ENCODE data around the gene INTS3.
"Not testable (repeated sequence)": the region's sequence is repeated elsewhere in the genome, so short reads cannot be mapped to it uniquely, and the experiment has no call there.

INTS3 gene

DNA sequence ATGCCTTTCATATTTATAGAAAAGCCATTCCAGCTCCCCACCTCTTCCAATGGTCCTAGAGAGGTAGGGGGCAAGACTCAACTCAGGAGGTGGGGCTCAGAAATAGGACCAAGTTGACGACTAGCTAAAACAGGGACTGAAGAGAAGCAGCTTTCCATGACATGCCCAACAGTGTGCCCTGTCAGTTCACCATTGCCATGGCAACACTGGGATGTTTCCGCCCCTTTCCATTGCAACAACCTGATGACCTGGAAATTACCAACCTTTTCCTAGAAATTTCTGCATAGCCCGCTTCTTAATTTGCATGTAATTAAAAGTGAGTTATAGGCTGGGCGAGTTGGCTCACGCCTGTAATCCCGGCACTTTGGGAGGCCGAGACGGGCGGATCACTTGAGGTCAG is 22.4 kb upstream of the INTS3 start:
- Histone ChIP-seq H3K4me3 (ENCODE audit: low read length) (no peak overlapping the region), H3K4me2 (ENCODE audit: low read depth, low read length) (no peak overlapping the region), H3K9me3 (replicated peaks; ENCODE audit: insufficient read depth, low read length) (no peaks in the 10 kb centered on the region), H3K4me1 (ENCODE audit: low read length) (no peaks in the 10 kb centered on the region), H3K27me3 (replicated peaks; ENCODE audit: insufficient read depth, low read length) (no peaks in the 10 kb centered on the region), H3K36me3 (replicated peaks; ENCODE audit: insufficient read depth, low read length) (no peaks in the 10 kb centered on the region), H4K20me1 (ENCODE audit: insufficient read depth, low read length) (no peaks in the 10 kb centered on the region), H3K9me2 (replicated peaks; ENCODE audit: insufficient read depth, low read length) (no peaks in the 10 kb centered on the region), H3K27ac (ENCODE audit: low read length) (no peak overlapping the region), H3K79me2 (ENCODE audit: low read length) (no peaks in the 10 kb centered on the region), H3K9ac (ENCODE audit: low read length) (no peak overlapping the region), H3F3A (ENCODE audit: insufficient read depth, low read length) (no peaks in the 10 kb centered on the region), H2AFZ (ENCODE audit: low read length) (no peak overlapping the region)
- TF ChIP-seq, protein P1, sequence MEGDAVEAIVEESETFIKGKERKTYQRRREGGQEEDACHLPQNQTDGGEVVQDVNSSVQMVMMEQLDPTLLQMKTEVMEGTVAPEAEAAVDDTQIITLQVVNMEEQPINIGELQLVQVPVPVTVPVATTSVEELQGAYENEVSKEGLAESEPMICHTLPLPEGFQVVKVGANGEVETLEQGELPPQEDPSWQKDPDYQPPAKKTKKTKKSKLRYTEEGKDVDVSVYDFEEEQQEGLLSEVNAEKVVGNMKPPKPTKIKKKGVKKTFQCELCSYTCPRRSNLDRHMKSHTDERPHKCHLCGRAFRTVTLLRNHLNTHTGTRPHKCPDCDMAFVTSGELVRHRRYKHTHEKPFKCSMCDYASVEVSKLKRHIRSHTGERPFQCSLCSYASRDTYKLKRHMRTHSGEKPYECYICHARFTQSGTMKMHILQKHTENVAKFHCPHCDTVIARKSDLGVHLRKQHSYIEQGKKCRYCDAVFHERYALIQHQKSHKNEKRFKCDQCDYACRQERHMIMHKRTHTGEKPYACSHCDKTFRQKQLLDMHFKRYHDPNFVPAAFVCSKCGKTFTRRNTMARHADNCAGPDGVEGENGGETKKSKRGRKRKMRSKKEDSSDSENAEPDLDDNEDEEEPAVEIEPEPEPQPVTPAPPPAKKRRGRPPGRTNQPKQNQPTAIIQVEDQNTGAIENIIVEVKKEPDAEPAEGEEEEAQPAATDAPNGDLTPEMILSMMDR (IDR thresholded peaks at IDR 0.05; ENCODE audit: low read length), result no peak
- TF ChIP-seq EZH2 (optimal IDR thresholded peaks at IDR 0.05; ENCODE audit: low read depth, low read length) (no peak), EZH2phosphoT487 (IDR thresholded peaks at IDR 0.05; ENCODE audit: low read length) (no peak)
- no peak for DNase-seq

DNA sequence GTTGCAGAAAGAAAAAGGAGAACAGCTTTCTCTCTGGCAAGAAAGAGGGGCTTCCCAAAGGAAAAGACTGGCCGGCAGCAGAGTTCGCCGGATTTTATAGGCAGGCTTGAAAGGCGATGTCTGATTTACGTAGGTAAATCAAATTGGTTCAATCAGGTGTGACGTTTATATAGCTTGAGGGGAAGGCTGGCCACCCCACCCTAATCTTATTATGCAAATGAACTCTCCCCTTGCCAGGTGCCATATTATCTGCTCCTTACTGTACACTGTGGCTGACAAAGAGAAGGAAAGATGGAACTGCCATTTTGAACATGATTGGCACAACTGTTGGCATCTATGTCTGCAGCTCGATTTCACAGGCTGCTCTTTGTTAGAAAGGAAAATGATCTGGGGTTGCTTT is 16.8 kb upstream of the INTS3 start:
- no peak overlapping the region for H3K4me2 ChIP-seq (ENCODE audit: low read depth, low read length)
- H3K27ac ChIP-seq (ENCODE audit: low read length), result no peak overlapping the region
- no peaks in the 10 kb centered on the region for H3F3A ChIP-seq (ENCODE audit: insufficient read depth, low read length)
- no peak for DNase-seq
- H3K79me2 ChIP-seq (ENCODE audit: low read length), result no peaks in the 10 kb centered on the region
- no peaks in the 10 kb centered on the region for H3K9me2 ChIP-seq (replicated peaks; ENCODE audit: insufficient read depth, low read length)
- no peak for TF ChIP-seq EZH2 (optimal IDR thresholded peaks at IDR 0.05; ENCODE audit: low read depth, low read length)
- TF ChIP-seq, protein P1 (IDR thresholded peaks at IDR 0.05; ENCODE audit: low read length), result no peak
- no peak for TF ChIP-seq EZH2phosphoT487 (IDR thresholded peaks at IDR 0.05; ENCODE audit: low read length)
- H3K9me3 ChIP-seq (replicated peaks; ENCODE audit: insufficient read depth, low read length), result no peaks in the 10 kb centered on the region
- no peak overlapping the region for H2AFZ ChIP-seq (ENCODE audit: low read length)
- no peaks in the 10 kb centered on the region for H3K27me3 ChIP-seq (replicated peaks; ENCODE audit: insufficient read depth, low read length)
- no peak overlapping the region for H3K4me3 ChIP-seq (ENCODE audit: low read length)
- no peaks in the 10 kb centered on the region for H3K36me3 ChIP-seq (replicated peaks; ENCODE audit: insufficient read depth, low read length)
- H4K20me1 ChIP-seq (ENCODE audit: insufficient read depth, low read length), result no peaks in the 10 kb centered on the region
- H3K9ac ChIP-seq (ENCODE audit: low read length), result no peak overlapping the region
- no peaks in the 10 kb centered on the region for H3K4me1 ChIP-seq (ENCODE audit: low read length)

DNA sequence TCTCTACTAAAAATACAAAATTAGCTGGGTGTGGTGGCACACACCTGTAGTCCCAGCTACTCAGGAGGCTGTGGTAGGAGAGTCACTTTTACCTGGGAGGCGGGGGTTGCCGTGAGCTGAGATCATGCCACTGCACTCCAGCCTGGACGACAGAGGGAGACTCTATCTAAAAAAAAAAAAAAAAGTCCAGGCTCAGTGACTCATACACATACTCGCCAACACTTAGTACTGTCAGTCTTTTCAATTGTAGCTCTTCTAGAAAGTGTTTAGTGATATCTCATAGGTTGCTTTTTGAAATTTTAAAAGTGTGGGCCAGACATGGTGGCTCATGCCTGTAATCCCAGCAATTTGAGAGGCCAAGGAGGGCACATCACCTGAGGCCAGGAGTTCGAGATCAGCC is 11.6 kb upstream of the INTS3 start:
- not testable (repeated sequence) for H3K9ac ChIP-seq (ENCODE audit: low read length); H3K27ac ChIP-seq (ENCODE audit: low read length); H3K9me2 ChIP-seq (replicated peaks; ENCODE audit: insufficient read depth, low read length); H3K4me2 ChIP-seq (ENCODE audit: low read depth, low read length); H3K4me1 ChIP-seq (ENCODE audit: low read length); DNase-seq; H2AFZ ChIP-seq (ENCODE audit: low read length); H3K9me3 ChIP-seq (replicated peaks; ENCODE audit: insufficient read depth, low read length); H3K4me3 ChIP-seq (ENCODE audit: low read length); H4K20me1 ChIP-seq (ENCODE audit: insufficient read depth, low read length); H3K79me2 ChIP-seq (ENCODE audit: low read length); H3K27me3 ChIP-seq (replicated peaks; ENCODE audit: insufficient read depth, low read length); H3F3A ChIP-seq (ENCODE audit: insufficient read depth, low read length); H3K36me3 ChIP-seq (replicated peaks; ENCODE audit: insufficient read depth, low read length)

DNA sequence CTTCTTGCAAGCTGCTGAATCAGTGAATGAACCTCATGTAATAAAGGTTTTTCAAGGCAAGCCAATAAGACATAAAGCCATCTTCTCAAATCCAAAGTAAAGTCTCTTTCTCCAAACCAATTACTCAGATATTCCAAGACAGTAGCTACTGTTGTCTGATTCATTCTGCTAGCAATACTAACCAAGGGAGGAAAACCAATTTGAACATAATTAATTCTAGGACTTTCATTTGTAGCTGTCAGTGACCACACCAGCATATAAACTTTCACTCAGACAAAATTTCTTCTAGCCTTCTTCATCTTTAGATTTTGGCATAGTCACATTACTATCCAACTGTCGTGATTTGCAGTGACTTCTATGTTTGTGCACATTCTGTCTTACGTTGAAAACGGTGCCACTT is 10.5 kb upstream of the INTS3 start:
- DNase-seq, result no peak
- TF ChIP-seq EZH2phosphoT487 (IDR thresholded peaks at IDR 0.05; ENCODE audit: low read length), result no peak
- TF ChIP-seq, protein P1 (IDR thresholded peaks at IDR 0.05; ENCODE audit: low read length), result no peak
- TF ChIP-seq EZH2 (optimal IDR thresholded peaks at IDR 0.05; ENCODE audit: low read depth, low read length), result no peak
- no peaks in the 10 kb centered on the region for H3K79me2 ChIP-seq (ENCODE audit: low read length)
- no peaks in the 10 kb centered on the region for H3K4me1 ChIP-seq (ENCODE audit: low read length)
- no peak overlapping the region for H3K9ac ChIP-seq (ENCODE audit: low read length)
- H3F3A ChIP-seq (ENCODE audit: insufficient read depth, low read length), result no peaks in the 10 kb centered on the region
- no peaks in the 10 kb centered on the region for H3K36me3 ChIP-seq (replicated peaks; ENCODE audit: insufficient read depth, low read length)
- H3K4me3 ChIP-seq (ENCODE audit: low read length), result no peak overlapping the region
- no peaks in the 10 kb centered on the region for H3K9me2 ChIP-seq (replicated peaks; ENCODE audit: insufficient read depth, low read length)
- H3K9me3 ChIP-seq (replicated peaks; ENCODE audit: insufficient read depth, low read length), result no peaks in the 10 kb centered on the region
- H3K27me3 ChIP-seq (replicated peaks; ENCODE audit: insufficient read depth, low read length), result no peaks in the 10 kb centered on the region
- no peak overlapping the region for H2AFZ ChIP-seq (ENCODE audit: low read length)
- H3K4me2 ChIP-seq (ENCODE audit: low read depth, low read length), result no peak overlapping the region
- H3K27ac ChIP-seq (ENCODE audit: low read length), result no peak overlapping the region
- H4K20me1 ChIP-seq (ENCODE audit: insufficient read depth, low read length), result no peaks in the 10 kb centered on the region
